ENCODE data around the gene ZNF324.
A peak's percentile ranks its signal among the peaks of the same experiment; 100 is the strongest.
"Not testable (repeated sequence)": the region's sequence is repeated elsewhere in the genome, so short reads cannot be mapped to it uniquely, and the experiment has no call there.

The ZNF324 gene

GRCh38 chr19:58466760-58467589 lies at the start of gene ZNF324:
ZNF324 (plus strand) TSS chr19:58467080; CDS start chr19:58469186, 2,106 bp downstream.
- DNase-seq (ENCODE audit: low spot score), result peak; percentile 97

- DNase-seq (ENCODE audit: low spot score), result no peak
Measured at GRCh38 chr19:58428617-58429016, 38.3 kb upstream of the ZNF324 start.

- DNase-seq (ENCODE audit: low spot score), result no peak
Measured at GRCh38 chr19:58429745-58430144, 37.1 kb upstream of the ZNF324 start.

GRCh38 chr19:58434217-58434616 lies 32.7 kb upstream of the ZNF324 start:
- no peak for DNase-seq (ENCODE audit: low spot score)

GRCh38 chr19:58439576-58440554 lies 27.0 kb upstream of the ZNF324 start, which contains the start of gene ZNF132:
ZNF132 (minus strand) TSS chr19:58440153; CDS start chr19:58439821, 332 bp downstream.
- peak; percentile 98 for DNase-seq (ENCODE audit: low spot score)

GRCh38 chr19:58440556-58440955 lies 26.3 kb upstream of the ZNF324 start:
- DNase-seq (ENCODE audit: low spot score), result no peak

- DNase-seq (ENCODE audit: low spot score), result not testable (repeated sequence)
Measured at GRCh38 chr19:58442986-58443385, 23.9 kb upstream of the ZNF324 start.

- not testable (repeated sequence) for DNase-seq (ENCODE audit: low spot score)
Measured at GRCh38 chr19:58448860-58449259, 18.0 kb upstream of the ZNF324 start.

- not testable (repeated sequence) for DNase-seq (ENCODE audit: low spot score)
Measured at GRCh38 chr19:58449980-58450379, 16.9 kb upstream of the ZNF324 start.

- DNase-seq (ENCODE audit: low spot score), result no peak
Measured at GRCh38 chr19:58450856-58451357, 16.0 kb upstream of the ZNF324 start.

GRCh38 chr19:58451358-58452101 lies 15.3 kb upstream of the ZNF324 start, which contains the start of gene ZNF324B:
ZNF324B (plus strand) TSS chr19:58451622; CDS start chr19:58453702, 2,080 bp downstream.
- peak; percentile 95 for DNase-seq (ENCODE audit: low spot score)

- DNase-seq (ENCODE audit: low spot score), result no peak
Measured at GRCh38 chr19:58453743-58454142, 13.1 kb upstream of the ZNF324 start.

GRCh38 chr19:58455306-58455705 lies 11.6 kb upstream of the ZNF324 start:
- DNase-seq (ENCODE audit: low spot score), result no peak

GRCh38 chr19:58456111-58456510 lies 10.8 kb upstream of the ZNF324 start:
- no peak for DNase-seq (ENCODE audit: low spot score)

- no peak for DNase-seq (ENCODE audit: low spot score)
Measured at GRCh38 chr19:58460039-58460438, 6.8 kb upstream of the ZNF324 start.

- DNase-seq (ENCODE audit: low spot score), result no peak
Measured at GRCh38 chr19:58466089-58466759, 656 bp upstream of the ZNF324 start.

- DNase-seq (ENCODE audit: low spot score), result no peak
Measured at GRCh38 chr19:58468216-58468839, 1.4 kb downstream of the ZNF324 start.

- no peak for DNase-seq (ENCODE audit: low spot score)
Measured at GRCh38 chr19:58469241-58470013, 2.5 kb downstream of the ZNF324 start.

GRCh38 chr19:58470837-58471543 lies 4.1 kb downstream of the ZNF324 start:
- DNase-seq (ENCODE audit: low spot score), result not testable (repeated sequence)

All from germinal center (tissue), 1 donor.